ENCODE results near the gene BCAR1.

- no peak for TF ChIP-seq SIN3A (IDR thresholded peaks at IDR 0.05; ENCODE audit: borderline replicate concordance, insufficient read depth, low read length)
- TF ChIP-seq TAF1 (IDR thresholded peaks at IDR 0.05; ENCODE audit: borderline replicate concordance, insufficient read depth, low read length) = no peak
Measured at GRCh38 chr16:75254359-75254837, 3.0 kb upstream of the BCAR1 start.
